GM19239 (cell line): Measurements from ENCODE around the gene LRMDA.
"Not testable (repeated sequence)": the region's sequence is repeated elsewhere in the genome, so short reads cannot be mapped to it uniquely, and the experiment has no call there.

ENCODE experiments used
- DNase-seq: peaks from one replicate; pipeline ENCODE4 v3.0.0; 2011; ENCODE audit warnings: low spot score; ENCODE audit not compliant: insufficient read length
- FAIRE-seq: peaks from 2 replicates; lab custom pipeline; 2011; peaks lifted over from hg19 to GRCh38; lab: Jason Lieb, UNC

LRMDA gene

GRCh38 chr10:75597773-75598440 lies 166.5 kb downstream of the LRMDA start:
- FAIRE-seq (peak; percentile 45), DNase-seq (no peak)

- FAIRE-seq (no peak), DNase-seq (no peak)
These were observed 167.6 kb downstream of the LRMDA start for GRCh38 chr10:75598998-75599397.

GRCh38 chr10:75599875-75600648 lies 168.6 kb downstream of the LRMDA start:
- no peak for DNase-seq
- FAIRE-seq: peak; percentile 4

- no peak for DNase-seq
These were observed 169.4 kb downstream of the LRMDA start for GRCh38 chr10:75600833-75601232.

GRCh38 chr10:75602341-75602740 lies 170.9 kb downstream of the LRMDA start:
- FAIRE-seq (no peak), DNase-seq (no peak)

More at GRCh38 chr10:75600833-75601232, 169.4 kb downstream of the LRMDA start:
- no peak for FAIRE-seq

GRCh38 chr10:75605096-75605495 lies 173.7 kb downstream of the LRMDA start:
- no peak for FAIRE-seq
- no peak for DNase-seq

- not testable (repeated sequence) for DNase-seq
- peak; percentile 11 for FAIRE-seq
These were observed 174.4 kb downstream of the LRMDA start for GRCh38 chr10:75605795-75606194.

- FAIRE-seq: peak; percentile 97
- peak; percentile 34 for DNase-seq
These were observed 174.9 kb downstream of the LRMDA start for GRCh38 chr10:75606203-75606779.

- FAIRE-seq: no peak
- DNase-seq: no peak
These were observed 176.2 kb downstream of the LRMDA start for GRCh38 chr10:75607576-75607975.

GRCh38 chr10:75610183-75610582 lies 178.8 kb downstream of the LRMDA start:
- FAIRE-seq (peak; percentile 8), DNase-seq (no peak)

GRCh38 chr10:75611172-75611992 lies 180.0 kb downstream of the LRMDA start:
- FAIRE-seq (peak; percentile 97), DNase-seq (no peak)

GRCh38 chr10:75611993-75612372 lies 180.6 kb downstream of the LRMDA start:
- FAIRE-seq: no peak
- DNase-seq: no peak

GRCh38 chr10:75612904-75613684 lies 181.7 kb downstream of the LRMDA start:
- no peak for DNase-seq
- FAIRE-seq: peak; percentile 89

GRCh38 chr10:75613685-75614504 lies 182.5 kb downstream of the LRMDA start:
- DNase-seq: no peak

GRCh38 chr10:75616076-75616475 lies 184.7 kb downstream of the LRMDA start:
- FAIRE-seq: peak; percentile 21
- DNase-seq: no peak

More at GRCh38 chr10:75613685-75614504, 182.5 kb downstream of the LRMDA start:
- FAIRE-seq: peak; percentile 55

- FAIRE-seq: no peak
These were observed 185.6 kb downstream of the LRMDA start for GRCh38 chr10:75616874-75617478.

GRCh38 chr10:75617485-75618155 lies 186.2 kb downstream of the LRMDA start:
- FAIRE-seq (no peak), DNase-seq (no peak)

More at GRCh38 chr10:75616874-75617478, 185.6 kb downstream of the LRMDA start:
- DNase-seq: no peak

GRCh38 chr10:75619635-75620034 lies 188.2 kb downstream of the LRMDA start:
- no peak for DNase-seq
- FAIRE-seq: no peak
